Mesothelial cell of epicardium (in vitro differentiated cells): ENCODE measurements around the gene JAKMIP2. TPM values are rescaled to one million over a fixed set of nuclear protein-coding genes. Genes with fewer than 3 reads are reported as not detected.
A peak's percentile ranks its signal among the peaks of the same experiment; 100 is the strongest.
"Not testable (repeated sequence)": the region's sequence is repeated elsewhere in the genome, so short reads cannot be mapped to it uniquely, and the experiment has no call there.

Experiments
- DNase-seq, 2 experiments: peaks; one replicate each; pipeline ENCODE4 v3.0.0; 2021; ENCODE audit warnings: low spot score in 2 of 2; ENCODE audit not compliant: unreplicated experiment in 2 of 2
- H3K27ac Mint-ChIP-seq: 2 replicates; pipeline ENCODE4 v1.8.0; 2021; ENCODE audit warnings: mixed read lengths
- H3K27me3 Mint-ChIP-seq: 2 replicates; pipeline ENCODE4 v1.8.0; 2021; ENCODE audit warnings: low read depth, mixed read lengths
- H3K36me3 Mint-ChIP-seq: 2 replicates; pipeline ENCODE4 v1.8.0; 2021; ENCODE audit warnings: mixed read lengths
- H3K4me1 Mint-ChIP-seq: 2 replicates; pipeline ENCODE4 v1.8.0; 2021; ENCODE audit warnings: mixed read lengths
- H3K4me3 Mint-ChIP-seq: 2 replicates; pipeline ENCODE4 v1.8.0; 2021; ENCODE audit warnings: mild to moderate bottlenecking, moderate library complexity, mixed read lengths
- H3K9me3 Mint-ChIP-seq: 2 replicates; pipeline ENCODE4 v1.8.0; 2021; ENCODE audit warnings: mixed read lengths
- CTCF ChIP-seq: fragments of 200-600 bp; sonication (generic); IDR thresholded peaks from one replicate; pipeline ENCODE4 v1.5.0; 2021; ENCODE audit warnings: antibody characterized with exemption; ENCODE audit not compliant: unreplicated experiment
- total RNA-seq: library from RNA; stranded (reverse); gene quantifications from 3 replicates; pipeline ENCODE4 v1.2.1, GENCODE V29; 2021

JAKMIP2 gene
- total RNA-seq, 1 donor from 2014 or later: 5.1 TPM

DNA sequence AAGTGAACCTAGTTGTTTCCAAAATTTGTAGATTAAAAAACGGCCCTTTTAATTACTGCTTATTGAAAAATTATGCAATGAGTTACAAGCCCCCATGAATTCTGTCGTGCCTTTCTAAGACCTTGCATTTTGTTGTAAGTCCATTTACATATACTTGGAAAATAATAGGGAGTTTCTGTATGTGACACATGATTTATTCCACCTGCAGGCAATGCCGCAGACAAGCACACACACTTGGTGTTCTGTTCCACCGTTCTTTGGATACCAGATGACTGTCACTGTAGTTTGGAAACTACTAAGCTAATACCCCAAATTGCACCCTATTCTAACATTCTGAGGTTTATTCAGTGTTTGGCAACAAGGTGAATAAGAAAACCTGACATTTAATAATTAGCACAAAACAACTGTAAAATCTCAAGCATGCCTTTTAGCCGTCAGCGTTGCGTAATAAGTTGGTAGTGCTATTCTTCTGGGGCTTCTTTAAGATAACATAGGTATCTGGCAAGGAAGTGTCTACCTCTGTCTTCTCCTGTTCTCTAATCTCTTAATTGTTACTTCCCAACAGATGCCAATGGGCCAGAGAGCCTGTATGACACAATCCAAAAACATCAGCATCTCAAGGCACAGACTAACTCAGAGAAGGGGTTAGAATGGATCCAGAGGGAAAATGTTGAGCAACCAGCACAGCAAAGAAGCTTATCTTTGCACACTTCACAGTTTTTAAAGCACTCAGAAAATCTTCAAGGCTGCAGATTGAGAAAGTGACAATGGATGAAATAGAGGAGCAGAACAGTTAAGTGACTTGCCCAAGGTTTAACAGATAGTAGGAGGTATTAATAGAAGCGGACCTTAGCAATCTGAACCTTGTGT is 224.4 kb downstream of the JAKMIP2 start:
- DNase-seq: no peak
- no peaks in the 10 kb centered on the region for H3K27me3 Mint-ChIP-seq
- peak overlapping the region; percentile 60 for H3K27ac Mint-ChIP-seq
- no peak for TF ChIP-seq CTCF
- H3K4me1 Mint-ChIP-seq: peaks cover 54% of the 10 kb centered on the region
- H3K9me3 Mint-ChIP-seq: no peaks in the 10 kb centered on the region
- no peak overlapping the region for H3K4me3 Mint-ChIP-seq
- no peaks in the 10 kb centered on the region for H3K36me3 Mint-ChIP-seq

GRCh38 chr5:147555176-147555575 is 227.4 kb downstream of the JAKMIP2 start:
- H3K4me3 Mint-ChIP-seq: no peak overlapping the region
- no peak for TF ChIP-seq CTCF
- no peaks in the 10 kb centered on the region for H3K27me3 Mint-ChIP-seq
- no peak for DNase-seq
- peaks cover 50% of the 10 kb centered on the region for H3K4me1 Mint-ChIP-seq
- H3K27ac Mint-ChIP-seq: peak overlapping the region; percentile 98
- no peaks in the 10 kb centered on the region for H3K9me3 Mint-ChIP-seq
- H3K36me3 Mint-ChIP-seq: no peaks in the 10 kb centered on the region

- Mint-ChIP-seq H3K27ac (peak overlapping the region; percentile 98), H3K4me3 (peak overlapping the region; percentile 9), H3K36me3 (peaks cover 3% of the 10 kb centered on the region), H3K27me3 (no peaks in the 10 kb centered on the region), H3K4me1 (peaks cover 50% of the 10 kb centered on the region), H3K9me3 (peaks cover 7% of the 10 kb centered on the region)
- no peak for DNase-seq
- TF ChIP-seq CTCF: no peak
These were observed 228.2 kb downstream of the JAKMIP2 start for GRCh38 chr5:147554261-147554817.

DNA sequence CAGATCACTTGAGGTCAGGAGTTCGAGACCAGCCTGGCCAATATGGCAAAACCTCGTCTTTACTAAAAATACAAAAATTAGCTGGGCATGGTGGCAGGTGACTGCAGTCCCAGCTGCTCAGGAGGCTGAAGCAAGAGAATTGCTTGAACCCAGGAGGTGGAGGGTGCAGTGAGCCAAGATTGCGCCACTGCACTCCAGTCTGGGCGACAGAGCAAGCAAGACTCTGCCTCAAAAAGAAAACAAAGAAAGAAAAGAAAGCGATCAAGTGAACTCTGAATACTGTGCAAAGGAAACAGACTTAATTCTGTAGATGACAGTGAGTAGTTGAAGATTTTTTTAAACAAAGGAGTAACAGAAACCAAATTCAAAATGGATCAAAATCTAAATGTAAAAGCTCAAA is 228.7 kb downstream of the JAKMIP2 start:
- H3K36me3 Mint-ChIP-seq: not testable (repeated sequence)

GRCh38 chr5:147552897-147553296 is 229.6 kb downstream of the JAKMIP2 start:
- TF ChIP-seq CTCF: no peak
- peaks cover 37% of the 10 kb centered on the region for H3K4me1 Mint-ChIP-seq
- DNase-seq: no peak
- H3K36me3 Mint-ChIP-seq: peaks cover 3% of the 10 kb centered on the region
- H3K4me3 Mint-ChIP-seq: no peak overlapping the region
- peaks cover 8% of the 10 kb centered on the region for H3K9me3 Mint-ChIP-seq
- peak overlapping the region; percentile 98 for H3K27ac Mint-ChIP-seq
- H3K27me3 Mint-ChIP-seq: no peaks in the 10 kb centered on the region

More for the DNA sequence above, 228.7 kb downstream of the JAKMIP2 start:
- H3K27me3 Mint-ChIP-seq, H3K9me3 Mint-ChIP-seq, DNase-seq: not testable (repeated sequence)
- peaks cover 46% of the 10 kb centered on the region for H3K4me1 Mint-ChIP-seq
- peak overlapping the region; percentile 98 for H3K27ac Mint-ChIP-seq
- peak overlapping the region; percentile 9 for H3K4me3 Mint-ChIP-seq

DNA sequence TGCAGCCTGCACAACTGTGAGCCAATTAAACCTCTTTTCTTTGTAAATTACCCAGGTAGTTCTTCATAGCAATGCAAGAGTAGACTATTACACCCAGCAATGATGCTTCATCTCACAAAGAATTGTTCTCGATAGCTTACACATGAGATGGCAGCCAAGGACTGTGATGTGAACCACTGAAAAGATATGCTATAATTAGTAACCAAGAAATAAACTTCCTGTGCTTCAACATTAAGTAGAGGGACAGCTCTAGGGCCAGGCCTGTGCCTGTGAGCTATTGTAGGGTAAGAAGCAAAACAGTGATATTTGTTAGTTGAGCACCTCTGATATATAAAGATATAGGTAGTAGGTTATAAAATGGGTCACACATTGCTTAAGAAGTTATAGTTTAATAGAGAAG is 230.9 kb downstream of the JAKMIP2 start:
- H3K27me3 Mint-ChIP-seq: no peaks in the 10 kb centered on the region
- peak overlapping the region; percentile 6 for H3K27ac Mint-ChIP-seq
- no peak for TF ChIP-seq CTCF
- H3K4me1 Mint-ChIP-seq: peaks cover 31% of the 10 kb centered on the region
- H3K4me3 Mint-ChIP-seq: no peak overlapping the region
- peaks cover 8% of the 10 kb centered on the region for H3K9me3 Mint-ChIP-seq
- peaks cover 3% of the 10 kb centered on the region for H3K36me3 Mint-ChIP-seq
- DNase-seq: no peak
